Fibroblast of skin of left quadriceps (primary cell): ENCODE results near the gene GMIP.

Experiments used
- DNase-seq, 2 experiments: peaks; one replicate each; pipeline ENCODE4 v3.0.0-alpha.2; 2013; ENCODE audit warnings: low read depth in 2 of 2

The GMIP gene

GRCh38 chr19:19657397-19657783 lies 13.9 kb upstream of the GMIP start:
- DNase-seq = no peak

DNA sequence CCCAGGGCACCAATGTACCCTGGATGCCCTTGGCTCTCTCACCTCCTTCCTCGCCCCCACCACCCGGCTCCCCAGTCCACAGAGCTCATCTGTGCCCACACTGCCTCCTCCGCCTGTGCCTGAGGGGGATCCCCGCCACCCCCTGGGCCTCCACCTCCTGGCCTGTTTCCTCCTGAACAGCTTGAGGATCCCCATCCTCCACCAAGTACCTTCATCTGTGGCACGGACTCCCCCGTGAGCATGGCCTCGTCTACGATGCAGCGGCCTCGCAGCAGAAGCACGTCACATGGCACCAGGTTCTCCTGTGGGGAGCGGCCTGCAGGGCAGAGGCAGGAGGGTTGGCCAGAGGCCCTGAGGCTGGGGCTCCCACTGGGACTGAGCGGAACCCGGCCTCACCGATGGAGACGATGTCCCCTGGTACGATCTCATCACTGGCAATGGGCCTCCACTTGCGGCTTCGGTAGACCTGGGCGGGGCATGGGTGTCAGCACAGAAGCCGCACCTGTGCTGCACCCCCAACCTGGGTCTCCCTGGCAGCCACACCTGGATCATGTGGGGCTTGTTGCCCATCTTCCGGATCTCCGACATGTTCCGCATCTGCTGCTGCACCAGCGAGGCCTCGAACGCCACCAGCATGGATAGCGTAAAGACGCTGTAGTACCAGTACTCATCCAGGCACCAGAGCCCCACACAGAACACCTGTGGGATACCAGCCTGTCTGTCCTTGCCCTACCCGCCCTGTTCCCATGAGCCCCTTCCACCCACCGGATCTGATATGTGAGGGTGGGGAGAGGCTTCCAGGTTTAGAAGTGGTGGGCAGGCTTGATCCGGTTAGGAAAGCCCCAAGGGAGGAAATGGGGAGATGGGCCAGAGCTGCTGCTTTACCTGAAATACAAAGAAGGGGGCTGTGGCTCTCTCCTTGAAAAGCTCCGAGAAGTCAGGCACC lies 13.3 kb upstream of the GMIP start:
- no peak for DNase-seq

DNA sequence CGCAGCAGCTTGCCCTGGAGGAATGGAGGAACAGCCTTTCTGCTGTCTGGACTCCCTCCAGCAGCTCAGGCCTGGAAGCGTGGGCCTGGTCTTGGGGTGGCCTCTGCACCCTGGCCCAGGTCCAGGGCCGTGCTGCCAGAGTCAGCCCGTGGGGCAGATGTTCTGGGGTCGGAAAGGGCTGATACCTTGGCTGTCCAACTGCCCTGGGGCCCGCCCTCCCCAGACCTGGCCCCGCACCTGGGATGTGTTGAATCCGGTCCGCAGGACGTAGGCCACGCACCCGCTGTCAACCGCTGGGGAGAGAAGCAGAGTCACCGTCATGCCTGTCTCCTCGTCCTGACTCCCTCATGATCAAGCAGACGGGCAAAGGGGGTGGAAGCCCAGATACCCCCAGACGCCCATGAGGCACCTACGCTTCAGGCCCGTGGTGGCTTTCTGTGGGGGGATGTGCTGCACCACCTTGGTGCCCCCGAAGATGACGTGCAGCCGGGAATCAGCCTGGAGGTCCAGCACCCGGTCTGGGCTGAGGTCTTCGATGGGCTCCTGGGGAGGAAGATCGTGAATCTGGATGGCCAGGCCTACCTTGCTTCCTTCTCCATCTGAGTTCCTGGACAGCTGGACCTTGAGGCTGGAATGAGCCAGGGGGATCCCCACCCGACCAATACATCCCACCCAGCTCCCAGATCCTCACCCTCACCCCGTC lies 12.3 kb upstream of the GMIP start:
- DNase-seq = no peak

- no peak for DNase-seq
Measured at GRCh38 chr19:19655051-19655594, 11.7 kb upstream of the GMIP start.

DNA sequence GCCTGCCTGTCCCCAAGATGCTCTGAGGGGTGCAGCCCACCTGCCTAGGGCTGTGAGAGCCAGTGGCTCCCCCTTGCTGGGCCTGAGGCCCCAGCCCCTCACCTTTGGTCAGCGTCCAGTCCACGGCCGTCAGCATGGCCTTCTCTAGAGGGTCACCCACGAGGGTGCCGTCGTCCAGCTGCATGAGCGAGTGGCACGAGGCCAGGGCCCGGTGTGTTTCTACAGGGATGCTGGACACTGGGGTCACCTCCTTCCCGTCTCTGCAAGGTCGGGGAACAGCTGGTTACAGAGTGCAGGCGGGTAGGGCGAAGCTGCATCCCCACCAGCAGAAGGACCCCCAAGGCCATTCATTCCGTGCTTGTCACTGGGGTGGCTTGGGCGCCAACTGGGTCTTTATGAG lies 11.0 kb upstream of the GMIP start:
- DNase-seq = no peak

DNA sequence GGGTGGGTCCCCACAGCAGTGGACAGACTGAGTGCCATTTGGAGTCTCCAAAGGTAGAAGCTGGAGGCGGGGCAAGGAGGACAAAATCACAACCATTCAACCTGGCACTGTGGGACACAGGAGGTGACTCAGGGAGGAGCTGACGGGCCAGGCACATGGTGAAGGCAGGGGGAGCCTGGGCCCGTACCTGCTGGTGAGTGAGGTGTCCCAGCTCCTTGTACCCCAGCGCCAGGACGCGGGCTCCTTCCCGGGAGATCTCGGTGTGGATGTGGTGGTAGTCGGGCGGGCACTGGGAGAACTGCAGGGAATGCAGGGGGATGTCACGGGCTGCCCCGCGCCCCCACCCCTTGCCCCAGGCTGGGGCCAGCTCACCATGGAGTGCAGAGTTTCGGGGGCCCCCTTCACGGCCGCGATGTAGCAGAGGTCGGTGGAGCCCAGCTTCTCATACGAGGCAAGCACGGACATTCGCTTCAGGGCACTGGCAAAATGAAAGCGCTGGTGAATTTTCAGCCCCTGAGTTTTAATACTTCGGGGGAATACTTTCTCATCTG lies 10.2 kb upstream of the GMIP start:
- DNase-seq = no peak

- DNase-seq = no peak
Measured at GRCh38 chr19:19652482-19653295, 9.2 kb upstream of the GMIP start.

- DNase-seq = no peak
Measured at GRCh38 chr19:19651076-19651475, 7.6 kb upstream of the GMIP start.

DNA sequence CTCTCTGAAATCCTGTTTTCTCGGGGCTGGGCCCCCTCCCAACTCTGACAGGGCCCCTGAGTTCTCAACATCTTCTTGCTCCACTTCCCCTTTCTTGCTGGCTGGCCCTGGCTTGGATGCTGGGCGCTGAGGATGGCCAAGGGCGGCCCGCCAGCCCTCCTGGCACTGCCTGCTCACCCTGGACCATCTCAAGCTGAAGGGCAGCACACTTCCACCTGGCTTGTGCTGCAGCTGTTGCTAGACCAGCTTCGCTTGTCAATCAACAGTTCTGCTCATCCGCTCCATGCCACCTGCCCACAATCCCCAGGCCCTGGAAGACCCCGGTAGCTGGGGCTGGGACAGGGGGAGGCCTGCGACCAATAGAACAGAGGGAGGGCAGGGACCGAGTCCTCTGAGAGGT lies 6.9 kb upstream of the GMIP start:
- no peak for DNase-seq

DNA sequence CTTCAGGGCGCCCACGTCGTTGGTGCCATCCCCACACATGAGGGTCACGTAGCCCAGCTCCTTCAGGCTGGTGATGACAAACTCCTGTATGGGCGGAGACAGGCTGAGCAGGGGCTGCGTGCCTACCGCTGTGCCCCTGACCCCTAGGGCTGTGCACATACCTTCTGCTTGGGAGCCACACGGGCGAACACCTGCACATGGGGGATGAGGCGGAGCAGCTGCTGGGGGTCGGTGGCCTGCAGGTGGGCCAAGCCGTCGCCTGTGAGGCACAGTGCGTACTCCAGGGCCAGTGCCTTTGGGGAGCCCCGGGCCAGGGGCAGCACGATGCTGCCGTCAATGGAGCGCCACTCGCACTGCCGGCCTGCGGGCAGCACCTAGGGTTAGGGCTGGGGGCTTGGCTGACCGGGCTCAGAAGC lies 6.1 kb upstream of the GMIP start:
- DNase-seq = no peak

GRCh38 chr19:19649155-19649554 lies 5.7 kb upstream of the GMIP start:
- no peak for DNase-seq

DNA sequence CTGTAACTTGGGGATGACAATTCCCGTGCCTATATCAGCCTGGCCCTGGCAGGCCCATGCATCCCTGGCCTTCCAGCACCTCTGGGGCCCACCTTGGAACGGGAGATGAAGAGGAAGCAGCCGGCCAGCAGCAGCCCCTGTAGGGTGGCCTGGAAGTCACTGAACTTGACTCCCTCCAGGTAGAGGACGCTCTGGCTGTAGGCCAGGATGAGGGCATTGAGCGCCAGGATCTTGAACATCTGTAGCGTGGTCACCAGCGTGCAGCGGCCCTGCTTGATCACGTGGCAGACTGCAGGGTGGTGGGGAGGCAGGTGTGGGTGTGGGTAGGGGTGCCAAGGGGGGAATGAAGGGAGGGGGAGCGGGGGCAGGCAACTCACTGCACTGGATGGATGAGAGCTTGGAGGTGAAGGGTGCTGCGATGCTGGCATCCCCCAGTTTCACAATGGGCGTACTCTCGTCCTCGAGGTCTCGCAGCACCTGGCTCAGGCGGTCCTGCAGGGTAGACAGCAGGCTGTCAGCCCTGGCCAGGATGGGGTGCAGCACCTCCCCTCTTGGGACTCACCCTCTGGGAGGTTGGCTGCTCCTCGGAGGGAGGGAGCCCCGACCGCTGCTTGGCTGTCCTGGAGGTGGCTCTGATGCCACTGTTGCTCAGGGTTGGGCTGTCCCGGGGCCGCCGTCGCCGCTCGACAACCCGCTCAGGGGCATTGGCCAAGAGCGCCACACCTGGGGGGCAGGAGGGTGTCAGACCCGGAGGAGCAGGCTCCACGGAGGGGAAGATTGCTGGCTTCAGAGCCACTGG lies 3.8 kb upstream of the GMIP start:
- DNase-seq = no peak

- no peak for DNase-seq
Measured at GRCh38 chr19:19645233-19645870, 1.9 kb upstream of the GMIP start.

- DNase-seq = no peak
Measured at GRCh38 chr19:19644054-19644388, 564 bp upstream of the GMIP start.

- DNase-seq = no peak
Measured at GRCh38 chr19:19642506-19643157, 825 bp downstream of the GMIP start.

- DNase-seq = no peak
Measured at GRCh38 chr19:19637523-19638251, 5.8 kb downstream of the GMIP start.

- DNase-seq = no peak
Measured at GRCh38 chr19:19637186-19637522, 6.3 kb downstream of the GMIP start.

DNA sequence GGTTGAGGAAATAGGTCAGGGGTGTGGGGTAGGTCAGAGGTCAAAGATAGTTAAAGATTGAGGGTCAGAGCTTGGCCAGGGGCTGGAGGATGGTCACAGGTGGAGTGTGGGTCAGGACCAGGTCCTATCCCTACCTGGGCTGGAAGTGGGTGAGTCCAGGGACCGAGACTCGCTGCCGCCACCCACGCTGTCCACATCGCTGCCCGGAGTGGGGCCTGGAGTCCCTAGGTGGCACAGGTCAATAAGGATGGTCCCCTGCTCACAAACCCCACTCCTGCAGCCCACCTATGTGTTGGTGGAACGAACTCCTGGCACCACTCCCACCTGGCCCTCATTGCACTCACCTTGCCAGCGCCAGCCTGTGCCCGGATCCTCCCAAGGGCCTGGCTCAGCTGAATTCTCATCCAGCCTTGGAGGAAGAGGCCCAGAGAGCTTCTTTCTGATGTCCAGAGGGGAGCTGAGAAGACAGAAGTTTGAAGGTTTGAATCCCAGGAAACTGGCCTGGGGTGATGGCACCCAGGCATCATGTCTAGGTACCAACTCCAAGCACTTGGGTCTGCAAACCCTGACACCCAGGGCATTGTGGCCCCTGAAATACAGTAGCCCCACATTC lies 6.8 kb downstream of the GMIP start:
- DNase-seq = no peak

- no peak for DNase-seq
Measured at GRCh38 chr19:19635313-19635702, 8.1 kb downstream of the GMIP start.
